Measurements from ENCODE around the gene EPHA4. TPM values are rescaled to one million over a fixed set of nuclear protein-coding genes. Genes with fewer than 3 reads are reported as not detected.

Gene EPHA4
- total RNA-seq, 4 donors from 2014 or later = 10.2 to 42.2 (median 20.6) TPM

DNA sequence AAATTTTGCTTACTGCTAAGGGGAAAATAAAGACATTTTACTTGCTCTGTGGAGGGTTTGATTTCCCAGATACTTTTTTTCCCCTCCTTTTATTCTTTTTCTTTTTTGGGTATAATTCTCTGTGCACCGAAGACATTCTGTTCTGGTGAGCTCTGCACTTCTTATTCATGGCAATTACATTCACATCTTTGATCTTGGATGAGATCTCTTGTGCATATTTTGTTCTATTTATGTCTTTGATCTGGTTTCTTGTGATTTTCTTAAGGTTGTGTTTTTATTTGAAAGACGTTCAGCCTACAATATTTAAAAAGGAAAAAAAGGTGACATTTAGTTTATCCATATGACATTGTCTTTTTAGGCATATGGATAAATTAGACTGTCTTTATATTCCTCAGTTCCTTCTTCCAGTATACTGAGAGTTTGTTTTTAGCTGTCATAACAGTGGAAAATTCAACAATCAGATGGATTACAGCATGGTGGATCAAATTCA, 33.7 kb upstream of the EPHA4 start:
- no peak overlapping the region for H3K27ac ChIP-seq
- 61 to 64% methylated on average over 2 of the region's 2 CpGs for WGBS, 2 donors

DNA sequence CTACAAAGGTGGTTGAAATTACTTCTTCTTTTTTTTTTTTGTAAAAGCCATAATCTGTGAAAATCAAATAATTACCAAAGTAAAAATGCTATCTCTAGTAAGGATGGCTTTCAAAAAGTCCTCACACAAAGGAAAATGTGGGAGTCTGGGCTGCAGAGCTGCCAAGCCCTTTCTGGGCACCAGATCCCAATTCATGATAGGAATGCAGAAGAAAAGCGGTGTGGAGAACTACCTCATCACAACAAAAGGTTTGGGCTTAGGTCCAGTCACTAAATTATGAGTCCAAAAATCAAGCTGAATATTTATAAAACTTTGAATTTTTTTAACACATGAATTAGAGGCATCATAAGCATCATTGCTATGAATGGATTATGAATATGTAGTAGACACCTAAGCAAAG, 30.8 kb upstream of the EPHA4 start:
- no peak for DNase-seq (ENCODE audit: low spot score in 2 of 2)
- Histone ChIP-seq H3K4me1 (no peaks in the 10 kb centered on the region), H3K36me3 (no peaks in the 10 kb centered on the region), H3K27me3 (no peaks in the 10 kb centered on the region), H3K4me3 (no peak overlapping the region), H3K27ac (no peak overlapping the region), H3K9me3 (no peaks in the 10 kb centered on the region)
- WGBS, 2 donors = 45 to 54% methylated on average over 1 of the region's 1 CpG
- TF ChIP-seq, protein P1, sequence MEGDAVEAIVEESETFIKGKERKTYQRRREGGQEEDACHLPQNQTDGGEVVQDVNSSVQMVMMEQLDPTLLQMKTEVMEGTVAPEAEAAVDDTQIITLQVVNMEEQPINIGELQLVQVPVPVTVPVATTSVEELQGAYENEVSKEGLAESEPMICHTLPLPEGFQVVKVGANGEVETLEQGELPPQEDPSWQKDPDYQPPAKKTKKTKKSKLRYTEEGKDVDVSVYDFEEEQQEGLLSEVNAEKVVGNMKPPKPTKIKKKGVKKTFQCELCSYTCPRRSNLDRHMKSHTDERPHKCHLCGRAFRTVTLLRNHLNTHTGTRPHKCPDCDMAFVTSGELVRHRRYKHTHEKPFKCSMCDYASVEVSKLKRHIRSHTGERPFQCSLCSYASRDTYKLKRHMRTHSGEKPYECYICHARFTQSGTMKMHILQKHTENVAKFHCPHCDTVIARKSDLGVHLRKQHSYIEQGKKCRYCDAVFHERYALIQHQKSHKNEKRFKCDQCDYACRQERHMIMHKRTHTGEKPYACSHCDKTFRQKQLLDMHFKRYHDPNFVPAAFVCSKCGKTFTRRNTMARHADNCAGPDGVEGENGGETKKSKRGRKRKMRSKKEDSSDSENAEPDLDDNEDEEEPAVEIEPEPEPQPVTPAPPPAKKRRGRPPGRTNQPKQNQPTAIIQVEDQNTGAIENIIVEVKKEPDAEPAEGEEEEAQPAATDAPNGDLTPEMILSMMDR (IDR thresholded peaks at IDR 0.05) = no peak
- TF ChIP-seq EP300 (IDR thresholded peaks at IDR 0.05) (no peak), POLR2A (IDR thresholded peaks at IDR 0.05) (no peak)

More for the DNA sequence above, 33.7 kb upstream of the EPHA4 start:
- TF ChIP-seq EP300 (IDR thresholded peaks at IDR 0.05) = no peak
- TF ChIP-seq, protein P1 (IDR thresholded peaks at IDR 0.05) = no peak
- TF ChIP-seq POLR2A (IDR thresholded peaks at IDR 0.05) = no peak
- H3K4me3 ChIP-seq = no peak overlapping the region
- no peaks in the 10 kb centered on the region for H3K36me3 ChIP-seq
- H3K27me3 ChIP-seq = no peaks in the 10 kb centered on the region
- no peaks in the 10 kb centered on the region for H3K4me1 ChIP-seq
- H3K9me3 ChIP-seq = no peaks in the 10 kb centered on the region
- no peak for DNase-seq (ENCODE audit: low spot score in 2 of 2)

DNA sequence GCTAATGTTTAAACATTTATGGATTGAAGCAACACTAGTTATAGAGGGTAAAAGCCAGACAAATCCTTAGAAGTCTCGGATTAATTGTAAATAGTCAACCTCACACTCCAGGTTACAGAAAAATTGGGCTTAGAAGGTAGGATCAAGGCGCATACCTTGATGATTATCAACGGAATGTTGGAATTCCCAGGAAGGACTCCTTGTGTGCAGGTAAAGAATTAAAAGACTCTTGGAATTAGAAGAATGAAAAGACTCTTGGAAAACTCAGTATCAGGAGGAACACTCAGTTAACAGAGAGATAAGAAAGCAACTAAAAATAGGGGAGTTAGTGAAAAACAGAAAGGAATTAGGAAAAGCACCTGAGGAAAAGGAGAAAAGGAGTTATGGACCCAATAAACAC, 29.3 kb upstream of the EPHA4 start:
- no peak for DNase-seq (ENCODE audit: low spot score in 2 of 2)
- Histone ChIP-seq H3K36me3 (no peaks in the 10 kb centered on the region), H3K4me3 (no peak overlapping the region), H3K9me3 (no peaks in the 10 kb centered on the region), H3K27ac (no peak overlapping the region), H3K4me1 (no peaks in the 10 kb centered on the region), H3K27me3 (no peaks in the 10 kb centered on the region)
- WGBS, 2 donors = 86% methylated on average over 3 of the region's 3 CpGs
- TF ChIP-seq EP300 (IDR thresholded peaks at IDR 0.05) (no peak), POLR2A (IDR thresholded peaks at IDR 0.05) (no peak)
- TF ChIP-seq, protein P1 (IDR thresholded peaks at IDR 0.05) = no peak

DNA sequence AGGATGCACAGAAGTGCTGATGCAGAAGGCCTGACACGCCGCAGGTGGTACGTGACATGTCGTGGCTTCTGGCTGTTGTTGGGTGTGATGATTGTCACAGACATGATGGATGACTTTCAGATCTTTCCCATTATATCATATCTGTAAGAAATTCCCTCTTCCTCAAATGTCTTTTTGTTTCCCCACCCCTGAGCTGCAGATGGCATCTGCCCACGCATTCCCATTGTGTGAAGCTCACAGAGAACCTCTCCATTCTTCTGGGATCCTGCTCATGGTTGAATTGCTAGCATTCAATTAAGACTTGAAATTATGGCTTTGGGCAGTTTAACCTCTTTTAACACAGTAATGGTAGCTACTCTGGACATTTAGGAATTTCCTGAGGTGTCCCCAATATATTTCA, 28.3 kb upstream of the EPHA4 start:
- H3K9me3 ChIP-seq = no peaks in the 10 kb centered on the region
- no peak overlapping the region for H3K27ac ChIP-seq
- no peaks in the 10 kb centered on the region for H3K27me3 ChIP-seq
- H3K36me3 ChIP-seq = no peaks in the 10 kb centered on the region
- no peak for TF ChIP-seq EP300 (IDR thresholded peaks at IDR 0.05)
- TF ChIP-seq, protein P1 (IDR thresholded peaks at IDR 0.05) = no peak
- TF ChIP-seq POLR2A (IDR thresholded peaks at IDR 0.05) = no peak
- no peak overlapping the region for H3K4me3 ChIP-seq
- DNase-seq (ENCODE audit: low spot score in 2 of 2) = no peak
- 88 to 90% methylated on average over 5 of the region's 5 CpGs for WGBS, 2 donors
- no peaks in the 10 kb centered on the region for H3K4me1 ChIP-seq

DNA sequence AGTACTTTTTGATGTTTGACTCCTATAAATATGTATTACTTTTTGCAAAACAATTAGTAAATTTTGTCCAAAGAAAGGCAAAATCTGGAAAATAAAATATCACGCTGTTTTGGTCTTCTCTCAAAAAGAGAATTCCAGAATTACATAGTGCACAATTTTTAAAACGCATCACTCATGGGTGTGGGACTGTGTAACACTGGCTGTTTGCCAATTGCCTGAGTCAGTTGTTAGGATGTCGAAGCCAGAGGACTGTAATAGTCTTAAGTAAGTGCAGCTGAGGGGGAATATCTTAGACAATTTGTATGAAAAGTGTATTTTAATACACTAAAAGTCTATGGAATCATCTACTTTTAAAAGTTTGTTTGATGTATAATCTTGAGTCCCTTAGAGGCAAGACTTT, 24.1 kb upstream of the EPHA4 start:
- TF ChIP-seq, protein P1 (IDR thresholded peaks at IDR 0.05) = no peak
- TF ChIP-seq EP300 (IDR thresholded peaks at IDR 0.05) = no peak
- TF ChIP-seq POLR2A (IDR thresholded peaks at IDR 0.05) = no peak
- H3K36me3 ChIP-seq = no peaks in the 10 kb centered on the region
- H3K9me3 ChIP-seq = no peaks in the 10 kb centered on the region
- peak in 1 of 2 donors; percentile 12 for DNase-seq (ENCODE audit: low spot score in 2 of 2)
- no peak overlapping the region for H3K4me3 ChIP-seq
- no peak overlapping the region for H3K27ac ChIP-seq
- 42 to 47% methylated on average over 3 of the region's 3 CpGs for WGBS, 2 donors
- H3K4me1 ChIP-seq = no peaks in the 10 kb centered on the region
- no peaks in the 10 kb centered on the region for H3K27me3 ChIP-seq
